Ovary (tissue), 3 donors: ENCODE results near the gene CDKN2B-AS1.

Experiments
- CTCF ChIP-seq, 3 donors: fragments of 450-650 bp in 2 of 3; fragments of 200-600 bp in 1 of 3; IDR thresholded peaks; one replicate each; pipeline versions ENCODE4 v1.5.1 to v1.8.0; 2016 to 2022; ENCODE audit warnings: antibody characterized with exemption in 3 of 3, mild to moderate bottlenecking in 1 of 3
- EP300 ChIP-seq: sonication (generic); formaldehyde crosslinking; IDR thresholded peaks from one replicate; pipeline ENCODE4 v1.6.1; 2017; ENCODE audit warnings: antibody characterized with exemption
- POLR2A ChIP-seq: fragments of 450-650 bp; IDR thresholded peaks from one replicate; pipeline ENCODE4 v1.6.1; 2017; ENCODE audit warnings: antibody characterized with exemption, mild to moderate bottlenecking, moderate library complexity
- donor health status: DM: no; HTN: no; CAD: no.

- TF ChIP-seq CTCF (IDR thresholded peaks at IDR 0.05) (no peak), POLR2A (no peak), EP300 (no peak)
These were observed 57.9 kb downstream of the CDKN2B-AS1 start for GRCh38 chr9:22052376-22052945.
